HL-60 (cell line): ENCODE measurements around the gene ITPK1.

Source experiments
- DNase-seq, 2 experiments: peaks; one replicate each; pipeline ENCODE4 v3.0.0-alpha.2; 2010 to 2020; ENCODE audit warnings: low read depth in 1 of 2, low spot score in 1 of 2
- H3K27ac ChIP-seq: fragments of 250-450 bp; sonication (Bioruptor Pico); replicated peaks from 2 replicates; pipeline ENCODE4 v1.5.1; 2020; ENCODE audit warnings: mild to moderate bottlenecking, moderate library complexity
- H3K27me3 ChIP-seq: fragments of 250-450 bp; sonication (Bioruptor Pico); 2 replicates; pipeline ENCODE4 v1.5.1; 2021; ENCODE audit warnings: mild to moderate bottlenecking, moderate library complexity; ENCODE audit not compliant: insufficient read depth, poor library complexity, severe bottlenecking
- H3K4me3 ChIP-seq: replicated peaks from 2 replicates; pipeline ENCODE4 v1.5.1; 2011; ENCODE audit warnings: mild to moderate bottlenecking, control low read depth, low read length; ENCODE audit not compliant: insufficient read depth
- GABPA ChIP-seq: IDR thresholded peaks from 2 replicates; pipeline ENCODE4 v1.6.1; 2012; ENCODE audit warnings: low read depth
- POLR2AphosphoS5 ChIP-seq: IDR thresholded peaks from 2 replicates; pipeline ENCODE4 v1.6.1; 2012; ENCODE audit warnings: low read depth
- SPI1 ChIP-seq: IDR thresholded peaks from 2 replicates; pipeline ENCODE4 v1.6.1; 2012; ENCODE audit warnings: low read depth, mild to moderate bottlenecking, borderline replicate concordance
- TF ChIP-seq, protein P1 (sequence below): IDR thresholded peaks from one replicate; pipeline ENCODE4 v1.5.1; 2011; ENCODE audit warnings: low read length, control low read depth, inconsistent platforms; ENCODE audit not compliant: insufficient read depth
- TF ChIP-seq, protein P2 (sequence below): IDR thresholded peaks from 2 replicates; pipeline ENCODE4 v1.6.1; 2012; ENCODE audit warnings: low read depth; ENCODE audit not compliant: insufficient replicate concordance

Gene ITPK1

DNA sequence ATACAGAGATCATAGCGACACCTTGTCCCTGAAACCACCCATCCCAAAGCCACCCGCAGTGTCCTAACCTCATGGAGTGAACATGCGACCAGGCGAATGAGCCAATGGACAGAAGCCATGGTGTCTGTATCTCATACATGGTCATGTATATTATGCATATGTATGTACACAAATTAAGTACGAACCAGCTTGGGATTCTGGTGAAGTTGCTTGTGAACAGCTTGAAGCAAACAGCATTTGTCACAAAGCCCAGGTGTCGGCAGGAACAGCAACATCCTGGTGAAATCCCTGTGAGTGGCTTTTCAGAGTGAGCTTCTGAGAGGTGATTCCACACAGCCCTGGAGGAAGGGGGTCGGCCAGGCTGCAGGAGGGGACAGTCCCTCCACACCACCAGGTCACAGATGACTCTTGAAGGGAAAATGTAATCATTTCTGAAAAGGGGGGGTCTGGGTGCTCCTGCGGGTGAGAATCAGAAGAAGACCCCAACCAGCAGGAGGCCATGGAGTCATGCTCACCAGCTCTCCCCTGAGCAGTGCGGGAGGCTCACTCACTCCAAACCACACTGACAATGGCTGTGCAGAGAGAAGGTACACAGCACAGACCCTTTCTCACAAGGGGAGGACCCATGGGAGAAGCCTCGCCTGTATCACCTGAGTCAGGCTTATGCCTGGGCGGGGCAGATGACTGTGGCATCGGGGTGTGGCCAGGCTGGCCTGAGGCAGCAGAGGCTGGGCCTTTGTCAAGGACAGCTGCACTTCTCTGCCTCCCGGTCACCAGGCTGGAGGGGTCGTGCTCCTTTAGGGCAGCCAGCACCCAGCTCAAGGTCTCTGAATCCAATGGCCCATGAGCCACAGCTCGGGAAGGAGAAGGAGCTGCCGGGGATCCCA, 178.4 kb downstream of the ITPK1 start:
- TF ChIP-seq, protein P1, sequence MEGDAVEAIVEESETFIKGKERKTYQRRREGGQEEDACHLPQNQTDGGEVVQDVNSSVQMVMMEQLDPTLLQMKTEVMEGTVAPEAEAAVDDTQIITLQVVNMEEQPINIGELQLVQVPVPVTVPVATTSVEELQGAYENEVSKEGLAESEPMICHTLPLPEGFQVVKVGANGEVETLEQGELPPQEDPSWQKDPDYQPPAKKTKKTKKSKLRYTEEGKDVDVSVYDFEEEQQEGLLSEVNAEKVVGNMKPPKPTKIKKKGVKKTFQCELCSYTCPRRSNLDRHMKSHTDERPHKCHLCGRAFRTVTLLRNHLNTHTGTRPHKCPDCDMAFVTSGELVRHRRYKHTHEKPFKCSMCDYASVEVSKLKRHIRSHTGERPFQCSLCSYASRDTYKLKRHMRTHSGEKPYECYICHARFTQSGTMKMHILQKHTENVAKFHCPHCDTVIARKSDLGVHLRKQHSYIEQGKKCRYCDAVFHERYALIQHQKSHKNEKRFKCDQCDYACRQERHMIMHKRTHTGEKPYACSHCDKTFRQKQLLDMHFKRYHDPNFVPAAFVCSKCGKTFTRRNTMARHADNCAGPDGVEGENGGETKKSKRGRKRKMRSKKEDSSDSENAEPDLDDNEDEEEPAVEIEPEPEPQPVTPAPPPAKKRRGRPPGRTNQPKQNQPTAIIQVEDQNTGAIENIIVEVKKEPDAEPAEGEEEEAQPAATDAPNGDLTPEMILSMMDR: no peak
- TF ChIP-seq GABPA: no peak
- no peak for TF ChIP-seq SPI1
- TF ChIP-seq, protein P2, sequence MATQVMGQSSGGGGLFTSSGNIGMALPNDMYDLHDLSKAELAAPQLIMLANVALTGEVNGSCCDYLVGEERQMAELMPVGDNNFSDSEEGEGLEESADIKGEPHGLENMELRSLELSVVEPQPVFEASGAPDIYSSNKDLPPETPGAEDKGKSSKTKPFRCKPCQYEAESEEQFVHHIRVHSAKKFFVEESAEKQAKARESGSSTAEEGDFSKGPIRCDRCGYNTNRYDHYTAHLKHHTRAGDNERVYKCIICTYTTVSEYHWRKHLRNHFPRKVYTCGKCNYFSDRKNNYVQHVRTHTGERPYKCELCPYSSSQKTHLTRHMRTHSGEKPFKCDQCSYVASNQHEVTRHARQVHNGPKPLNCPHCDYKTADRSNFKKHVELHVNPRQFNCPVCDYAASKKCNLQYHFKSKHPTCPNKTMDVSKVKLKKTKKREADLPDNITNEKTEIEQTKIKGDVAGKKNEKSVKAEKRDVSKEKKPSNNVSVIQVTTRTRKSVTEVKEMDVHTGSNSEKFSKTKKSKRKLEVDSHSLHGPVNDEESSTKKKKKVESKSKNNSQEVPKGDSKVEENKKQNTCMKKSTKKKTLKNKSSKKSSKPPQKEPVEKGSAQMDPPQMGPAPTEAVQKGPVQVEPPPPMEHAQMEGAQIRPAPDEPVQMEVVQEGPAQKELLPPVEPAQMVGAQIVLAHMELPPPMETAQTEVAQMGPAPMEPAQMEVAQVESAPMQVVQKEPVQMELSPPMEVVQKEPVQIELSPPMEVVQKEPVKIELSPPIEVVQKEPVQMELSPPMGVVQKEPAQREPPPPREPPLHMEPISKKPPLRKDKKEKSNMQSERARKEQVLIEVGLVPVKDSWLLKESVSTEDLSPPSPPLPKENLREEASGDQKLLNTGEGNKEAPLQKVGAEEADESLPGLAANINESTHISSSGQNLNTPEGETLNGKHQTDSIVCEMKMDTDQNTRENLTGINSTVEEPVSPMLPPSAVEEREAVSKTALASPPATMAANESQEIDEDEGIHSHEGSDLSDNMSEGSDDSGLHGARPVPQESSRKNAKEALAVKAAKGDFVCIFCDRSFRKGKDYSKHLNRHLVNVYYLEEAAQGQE: no peak
- no peak for TF ChIP-seq POLR2AphosphoS5
- Histone ChIP-seq H3K4me3 (no peak overlapping the region), H3K27ac (no peak overlapping the region), H3K27me3 (no peaks in the 10 kb centered on the region)
- DNase-seq: no peak

DNA sequence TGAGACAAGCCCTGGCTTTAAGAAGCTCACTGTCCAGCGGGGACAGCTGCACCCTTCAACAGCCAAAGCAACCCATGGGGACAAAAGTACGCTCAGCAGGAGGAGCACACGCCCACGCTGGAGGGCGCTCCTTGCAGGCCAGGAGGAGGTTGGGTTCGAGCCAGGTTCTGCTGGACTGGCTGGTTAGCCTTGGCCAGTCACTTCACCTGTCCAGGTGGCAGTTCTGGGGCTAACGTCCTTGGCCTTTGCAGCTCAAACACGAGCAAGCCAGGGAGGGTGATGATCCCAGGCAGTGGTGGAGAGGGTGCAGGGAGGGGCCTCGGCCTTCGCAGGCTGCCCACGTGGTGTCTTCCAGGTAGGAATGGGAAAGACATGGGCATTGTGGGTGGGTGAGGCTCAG, 179.6 kb downstream of the ITPK1 start:
- no peak overlapping the region for H3K4me3 ChIP-seq
- no peak overlapping the region for H3K27ac ChIP-seq
- TF ChIP-seq POLR2AphosphoS5 (no peak), SPI1 (no peak), GABPA (no peak)
- TF ChIP-seq, protein P1: no peak
- TF ChIP-seq, protein P2: no peak
- no peaks in the 10 kb centered on the region for H3K27me3 ChIP-seq
- DNase-seq: no peak

DNA sequence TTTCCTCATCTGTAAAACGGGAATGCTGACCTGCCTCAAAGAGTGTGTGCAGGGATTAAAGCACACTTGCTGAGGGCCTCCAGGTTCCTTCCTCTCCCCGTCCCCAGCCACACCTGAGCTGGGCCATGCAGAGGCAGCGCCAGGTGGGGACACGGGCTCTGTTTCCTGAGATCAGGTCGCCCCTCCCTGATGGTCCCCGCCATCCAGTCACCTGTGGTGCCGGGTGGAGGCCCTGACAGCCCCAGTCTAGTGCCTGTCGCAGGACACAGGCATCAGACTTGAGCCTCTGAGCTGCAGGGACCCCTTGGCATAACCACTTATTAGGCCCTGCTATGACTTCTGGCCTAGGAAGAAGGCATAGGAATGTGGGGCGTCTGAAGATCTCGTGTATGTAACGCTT, 180.3 kb downstream of the ITPK1 start:
- Histone ChIP-seq H3K27me3 (no peaks in the 10 kb centered on the region), H3K4me3 (no peak overlapping the region), H3K27ac (no peak overlapping the region)
- TF ChIP-seq SPI1: no peak
- TF ChIP-seq, protein P1: no peak
- TF ChIP-seq, protein P2: no peak
- TF ChIP-seq GABPA: no peak
- no peak for TF ChIP-seq POLR2AphosphoS5
- no peak for DNase-seq
